ENCODE measurements around the gene BCO1.

The BCO1 gene

GRCh38 chr16:81259916-81260315 is 21.4 kb downstream of the BCO1 start:
- WGBS, 2 experiments (ENCODE audit: insufficient coverage in 2 of 2), result 98 to 100% methylated on average over 2 to 4 of the region's 4 CpGs
- no peaks in the 10 kb centered on the region for H3K9me3 ChIP-seq (ENCODE audit: control insufficient read depth, low read length)
- H3K4me1 ChIP-seq (ENCODE audit: control insufficient read depth, insufficient read depth, low read length, poor library complexity, severe bottlenecking), result no peaks in the 10 kb centered on the region
- H3K36me3 ChIP-seq (ENCODE audit: control insufficient read depth, insufficient read depth, low read length), result no peaks in the 10 kb centered on the region
- no peak overlapping the region for H3K27ac ChIP-seq (ENCODE audit: low read depth, low read length, severe bottlenecking)
- H3K4me3 ChIP-seq (ENCODE audit: extremely low read depth, insufficient read depth, low read length, poor library complexity, severe bottlenecking), result no peak overlapping the region

- 89 to 98% methylated on average over 9 to 11 of the region's 11 CpGs for WGBS, 2 experiments (ENCODE audit: insufficient coverage in 2 of 2)
- Histone ChIP-seq H3K4me1 (ENCODE audit: control insufficient read depth, insufficient read depth, low read length, poor library complexity, severe bottlenecking) (no peaks in the 10 kb centered on the region), H3K36me3 (ENCODE audit: control insufficient read depth, insufficient read depth, low read length) (no peaks in the 10 kb centered on the region), H3K9me3 (ENCODE audit: control insufficient read depth, low read length) (no peaks in the 10 kb centered on the region), H3K27ac (ENCODE audit: low read depth, low read length, severe bottlenecking) (no peak overlapping the region), H3K4me3 (ENCODE audit: extremely low read depth, insufficient read depth, low read length, poor library complexity, severe bottlenecking) (no peak overlapping the region)
Measured at GRCh38 chr16:81261049-81261648, 22.7 kb downstream of the BCO1 start.

GRCh38 chr16:81263470-81264220 is 25.2 kb downstream of the BCO1 start:
- H3K36me3 ChIP-seq (ENCODE audit: control insufficient read depth, insufficient read depth, low read length), result no peaks in the 10 kb centered on the region
- no peak overlapping the region for H3K4me3 ChIP-seq (ENCODE audit: extremely low read depth, insufficient read depth, low read length, poor library complexity, severe bottlenecking)
- no peak overlapping the region for H3K27ac ChIP-seq (ENCODE audit: low read depth, low read length, severe bottlenecking)
- no peaks in the 10 kb centered on the region for H3K9me3 ChIP-seq (ENCODE audit: control insufficient read depth, low read length)
- 85 to 88% methylated on average over 9 to 10 of the region's 11 CpGs for WGBS, 2 experiments (ENCODE audit: insufficient coverage in 2 of 2)
- no peaks in the 10 kb centered on the region for H3K4me1 ChIP-seq (ENCODE audit: control insufficient read depth, insufficient read depth, low read length, poor library complexity, severe bottlenecking)

GRCh38 chr16:81264386-81264785 is 25.9 kb downstream of the BCO1 start:
- Histone ChIP-seq H3K4me3 (ENCODE audit: extremely low read depth, insufficient read depth, low read length, poor library complexity, severe bottlenecking) (no peak overlapping the region), H3K9me3 (ENCODE audit: control insufficient read depth, low read length) (no peaks in the 10 kb centered on the region), H3K36me3 (ENCODE audit: control insufficient read depth, insufficient read depth, low read length) (no peaks in the 10 kb centered on the region), H3K27ac (ENCODE audit: low read depth, low read length, severe bottlenecking) (no peak overlapping the region), H3K4me1 (ENCODE audit: control insufficient read depth, insufficient read depth, low read length, poor library complexity, severe bottlenecking) (no peaks in the 10 kb centered on the region)
- 86 to 96% methylated on average over 7 of the region's 7 CpGs for WGBS, 2 experiments (ENCODE audit: insufficient coverage in 2 of 2)

- H3K4me1 ChIP-seq (ENCODE audit: control insufficient read depth, insufficient read depth, low read length, poor library complexity, severe bottlenecking), result no peaks in the 10 kb centered on the region
Measured at GRCh38 chr16:81265052-81265451, 26.6 kb downstream of the BCO1 start.

GRCh38 chr16:81265658-81266451 is 27.4 kb downstream of the BCO1 start:
- no peak overlapping the region for H3K27ac ChIP-seq (ENCODE audit: low read depth, low read length, severe bottlenecking)
- WGBS, 2 experiments (ENCODE audit: insufficient coverage in 2 of 2), result 89 to 90% methylated on average over 4 to 5 of the region's 5 CpGs

More at GRCh38 chr16:81265052-81265451, 26.6 kb downstream of the BCO1 start:
- Histone ChIP-seq H3K9me3 (ENCODE audit: control insufficient read depth, low read length) (no peaks in the 10 kb centered on the region), H3K4me3 (ENCODE audit: extremely low read depth, insufficient read depth, low read length, poor library complexity, severe bottlenecking) (no peak overlapping the region), H3K27ac (ENCODE audit: low read depth, low read length, severe bottlenecking) (no peak overlapping the region), H3K36me3 (ENCODE audit: control insufficient read depth, insufficient read depth, low read length) (no peaks in the 10 kb centered on the region)
- WGBS, 2 experiments (ENCODE audit: insufficient coverage in 2 of 2), result 90 to 95% methylated on average over 2 of the region's 2 CpGs

GRCh38 chr16:81266680-81267095 is 28.2 kb downstream of the BCO1 start:
- Histone ChIP-seq H3K4me3 (ENCODE audit: extremely low read depth, insufficient read depth, low read length, poor library complexity, severe bottlenecking) (no peak overlapping the region), H3K9me3 (ENCODE audit: control insufficient read depth, low read length) (no peaks in the 10 kb centered on the region), H3K4me1 (ENCODE audit: control insufficient read depth, insufficient read depth, low read length, poor library complexity, severe bottlenecking) (no peaks in the 10 kb centered on the region), H3K27ac (ENCODE audit: low read depth, low read length, severe bottlenecking) (no peak overlapping the region), H3K36me3 (ENCODE audit: control insufficient read depth, insufficient read depth, low read length) (no peaks in the 10 kb centered on the region)
- 79 to 90% methylated on average over 6 of the region's 7 CpGs for WGBS, 2 experiments (ENCODE audit: insufficient coverage in 2 of 2)

More at GRCh38 chr16:81265658-81266451, 27.4 kb downstream of the BCO1 start:
- Histone ChIP-seq H3K9me3 (ENCODE audit: control insufficient read depth, low read length) (no peaks in the 10 kb centered on the region), H3K4me3 (ENCODE audit: extremely low read depth, insufficient read depth, low read length, poor library complexity, severe bottlenecking) (no peak overlapping the region), H3K4me1 (ENCODE audit: control insufficient read depth, insufficient read depth, low read length, poor library complexity, severe bottlenecking) (no peaks in the 10 kb centered on the region), H3K36me3 (ENCODE audit: control insufficient read depth, insufficient read depth, low read length) (no peaks in the 10 kb centered on the region)

GRCh38 chr16:81268509-81268908 is 30.0 kb downstream of the BCO1 start:
- no peaks in the 10 kb centered on the region for H3K36me3 ChIP-seq (ENCODE audit: control insufficient read depth, insufficient read depth, low read length)
- H3K4me1 ChIP-seq (ENCODE audit: control insufficient read depth, insufficient read depth, low read length, poor library complexity, severe bottlenecking), result no peaks in the 10 kb centered on the region
- no peak overlapping the region for H3K27ac ChIP-seq (ENCODE audit: low read depth, low read length, severe bottlenecking)
- H3K9me3 ChIP-seq (ENCODE audit: control insufficient read depth, low read length), result no peaks in the 10 kb centered on the region
- 89 to 96% methylated on average over 2 to 5 of the region's 5 CpGs for WGBS, 2 experiments (ENCODE audit: insufficient coverage in 2 of 2)
- H3K4me3 ChIP-seq (ENCODE audit: extremely low read depth, insufficient read depth, low read length, poor library complexity, severe bottlenecking), result no peak overlapping the region

GRCh38 chr16:81273223-81273950 is 34.9 kb downstream of the BCO1 start:
- Histone ChIP-seq H3K4me3 (ENCODE audit: extremely low read depth, insufficient read depth, low read length, poor library complexity, severe bottlenecking) (no peak overlapping the region), H3K27ac (ENCODE audit: low read depth, low read length, severe bottlenecking) (no peak overlapping the region), H3K4me1 (ENCODE audit: control insufficient read depth, insufficient read depth, low read length, poor library complexity, severe bottlenecking) (no peaks in the 10 kb centered on the region), H3K9me3 (ENCODE audit: control insufficient read depth, low read length) (no peaks in the 10 kb centered on the region), H3K36me3 (ENCODE audit: control insufficient read depth, insufficient read depth, low read length) (no peaks in the 10 kb centered on the region)
- WGBS, 2 experiments (ENCODE audit: insufficient coverage in 2 of 2), result 82 to 86% methylated on average over 10 of the region's 10 CpGs

GRCh38 chr16:81275064-81275532 is 36.6 kb downstream of the BCO1 start:
- 91 to 98% methylated on average over 9 of the region's 9 CpGs for WGBS, 2 experiments (ENCODE audit: insufficient coverage in 2 of 2)
- Histone ChIP-seq H3K9me3 (ENCODE audit: control insufficient read depth, low read length) (no peaks in the 10 kb centered on the region), H3K4me1 (ENCODE audit: control insufficient read depth, insufficient read depth, low read length, poor library complexity, severe bottlenecking) (no peaks in the 10 kb centered on the region), H3K27ac (ENCODE audit: low read depth, low read length, severe bottlenecking) (no peak overlapping the region), H3K4me3 (ENCODE audit: extremely low read depth, insufficient read depth, low read length, poor library complexity, severe bottlenecking) (no peak overlapping the region), H3K36me3 (ENCODE audit: control insufficient read depth, insufficient read depth, low read length) (no peaks in the 10 kb centered on the region)

All from mesodermal cell (in vitro differentiated cells).